HG03060 (cell line): ENCODE measurements around the gene C16orf74.

Experiments
- ATAC-seq: cut with Tn5 transposase; IDR thresholded peaks from one replicate; pipeline ENCODE4 v1.9.1; 2021; ENCODE audit warnings: low read depth, moderate number of reproducible peaks; ENCODE audit not compliant: unreplicated experiment

Gene C16orf74

DNA sequence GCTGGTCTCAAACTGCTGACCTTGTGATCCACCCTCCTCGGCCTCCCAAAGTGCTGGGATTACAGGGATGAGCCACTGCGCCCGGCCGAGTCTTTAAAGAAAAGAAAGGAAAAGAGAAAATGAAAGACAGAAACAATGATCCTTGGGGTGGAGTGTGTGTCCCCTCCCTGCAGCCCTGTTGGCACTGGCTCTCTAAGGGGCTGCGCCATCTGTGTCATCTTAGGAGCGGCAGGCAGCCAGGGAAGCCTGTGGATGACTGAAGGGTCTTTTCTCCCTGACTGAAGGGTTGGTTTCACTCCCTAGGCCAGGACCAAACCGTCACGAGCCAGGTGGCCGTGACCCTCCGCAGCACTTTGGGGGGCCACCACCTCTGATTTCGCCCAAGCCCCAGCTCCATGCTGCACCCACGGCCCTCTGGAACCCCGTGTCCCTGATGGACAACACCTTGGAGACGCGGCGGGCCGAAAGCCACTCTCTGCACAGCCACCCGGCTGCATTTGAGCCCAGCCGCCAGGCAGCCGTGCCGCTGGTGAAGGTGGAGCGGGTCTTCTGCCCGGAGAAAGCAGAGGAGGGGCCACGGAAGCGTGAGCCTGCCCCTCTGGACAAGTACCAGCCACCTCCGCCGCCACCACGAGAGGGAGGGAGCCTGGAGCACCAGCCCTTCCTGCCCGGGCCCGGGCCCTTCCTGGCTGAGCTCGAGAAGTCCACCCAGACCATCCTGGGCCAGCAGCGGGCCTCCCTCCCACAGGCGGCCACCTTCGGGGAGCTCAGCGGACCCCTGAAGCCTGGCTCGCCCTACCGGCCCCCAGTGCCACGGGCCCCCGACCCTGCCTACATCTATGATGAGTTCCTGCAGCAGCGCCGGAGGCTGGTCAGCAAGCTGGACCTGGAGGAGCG is 89.8 kb downstream of the C16orf74 start:
- ATAC-seq, result no peak

DNA sequence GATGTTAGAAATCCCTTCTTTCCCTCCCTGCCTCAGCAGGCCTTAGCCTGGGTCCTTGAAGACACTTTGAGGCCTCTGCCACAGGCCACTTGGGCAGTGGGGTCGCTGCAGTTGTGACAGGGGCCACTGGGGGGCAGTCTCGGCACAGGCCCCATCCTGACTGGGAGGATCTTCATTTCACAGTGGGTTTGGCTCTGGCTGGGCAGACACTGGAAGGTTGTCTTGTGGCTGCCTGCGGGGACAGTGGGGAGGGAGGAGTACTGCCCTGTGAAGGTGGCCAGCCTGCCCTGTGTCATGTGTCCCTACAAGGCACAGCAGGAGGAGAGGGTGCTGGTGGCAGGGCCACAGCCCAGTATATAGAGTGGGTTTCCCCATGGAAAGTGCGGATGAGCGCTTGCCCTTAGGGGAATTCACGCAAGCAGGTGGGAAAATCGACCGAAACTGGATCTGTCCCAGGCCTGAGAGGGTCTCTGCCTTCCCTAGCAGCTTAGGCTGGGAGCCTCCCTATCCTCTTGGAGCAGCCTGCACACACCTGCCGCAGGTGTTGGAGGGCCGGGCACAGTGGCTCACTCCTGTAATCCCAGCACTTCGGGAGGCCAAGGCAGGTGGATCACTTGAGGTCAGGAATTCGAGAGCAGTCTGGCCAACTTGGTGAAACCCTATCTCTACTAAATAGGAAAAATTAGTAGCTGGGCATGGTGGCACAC is 90.9 kb downstream of the C16orf74 start:
- ATAC-seq, result no peak

DNA sequence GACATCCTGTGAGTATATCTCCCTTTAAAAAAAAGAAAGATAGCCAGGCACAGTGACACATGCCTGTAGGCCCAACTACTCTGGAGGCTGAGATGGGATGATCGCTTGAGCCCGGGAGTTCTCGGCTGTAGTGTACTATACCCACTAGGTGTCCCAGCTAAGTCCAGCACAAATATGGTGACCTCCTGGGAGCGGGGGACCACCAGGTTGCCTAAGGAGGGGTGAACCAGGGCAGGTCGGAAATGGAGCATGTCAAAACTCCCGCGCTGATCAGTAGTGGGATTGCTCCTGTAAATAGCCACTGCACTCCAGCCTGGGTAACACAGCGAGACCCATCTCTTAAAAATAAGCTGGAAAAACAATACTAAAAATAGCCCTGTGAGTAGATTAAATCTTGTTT is 91.6 kb downstream of the C16orf74 start:
- ATAC-seq, result no peak

DNA sequence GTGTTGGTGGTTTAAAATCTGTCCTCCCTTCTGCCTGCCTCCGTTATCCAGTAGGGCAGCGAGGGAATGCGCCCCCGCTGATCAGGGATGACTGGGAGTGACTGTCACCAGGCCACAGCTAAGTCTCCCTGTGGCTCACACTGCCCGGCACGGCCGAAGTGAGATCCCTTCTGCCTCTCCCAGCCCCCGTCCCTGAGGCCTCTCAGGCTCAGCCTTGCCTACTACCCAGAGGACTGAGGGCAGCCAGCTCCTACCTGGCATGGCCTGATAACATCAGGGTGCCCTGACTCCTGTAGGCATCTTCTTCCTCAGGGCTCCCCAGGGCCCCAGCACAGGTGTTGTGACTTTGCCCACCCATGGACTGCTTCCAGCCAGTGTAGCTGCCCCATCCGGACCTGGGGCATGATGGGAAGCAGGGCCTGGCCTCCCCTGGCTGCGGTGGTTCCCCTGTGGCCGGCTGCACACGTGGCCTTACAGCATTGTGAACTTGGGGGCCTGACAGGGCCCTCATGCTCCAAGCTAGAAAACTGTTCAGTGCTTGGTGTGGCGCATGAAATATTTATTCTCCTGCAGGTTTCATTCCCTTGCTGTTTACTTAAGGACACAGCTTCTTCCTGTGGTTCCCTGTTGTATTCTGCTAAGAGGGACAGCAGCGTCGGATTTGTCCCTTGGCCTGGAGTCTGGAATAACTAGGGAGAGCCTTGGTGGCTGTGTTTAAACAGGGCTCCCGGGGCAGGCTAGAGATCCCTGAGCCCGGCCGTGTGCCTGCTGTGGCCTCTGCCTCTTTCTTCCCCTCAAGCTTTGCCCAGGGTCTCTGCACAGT is 92.2 kb downstream of the C16orf74 start:
- no peak for ATAC-seq

DNA sequence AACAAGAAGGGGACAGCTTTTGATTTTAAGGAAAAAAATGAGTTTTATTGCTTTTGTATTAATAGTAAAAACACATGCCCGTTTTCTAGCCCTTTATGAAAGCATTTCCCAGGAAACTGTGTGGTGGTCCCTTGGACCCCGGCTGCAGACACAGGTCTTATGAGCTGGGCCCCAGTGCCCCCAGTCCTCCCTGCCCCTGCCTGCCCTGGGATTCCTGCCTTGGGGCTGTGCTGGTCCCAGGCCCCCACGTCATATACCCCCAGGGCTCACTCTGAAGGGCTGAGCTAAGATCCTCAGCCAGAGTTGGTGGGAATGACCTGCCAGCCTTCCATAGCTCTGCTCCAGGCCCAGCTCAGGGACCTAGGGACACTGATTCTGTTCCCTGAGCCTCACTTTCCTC is 92.9 kb downstream of the C16orf74 start:
- ATAC-seq, result no peak
